Immature natural killer cell (primary cell): ENCODE results near the gene TLN1. TPM values are rescaled to one million over a fixed set of nuclear protein-coding genes. Genes with fewer than 3 reads are reported as not detected.

Experiments used
- DNase-seq, 3 donors: peaks; one replicate each; pipeline ENCODE4 v3.0.0; 2022; ENCODE audit warnings: mixed read lengths in 1 of 3
- H3K27ac Mint-ChIP-seq, 6 donors: one replicate each; pipeline ENCODE4 v1.8.0; 2020; ENCODE audit warnings: mixed read lengths in 6 of 6, mild to moderate bottlenecking in 5 of 6, inconsistent platforms in 4 of 6, moderate library complexity in 3 of 6
- H3K27me3 Mint-ChIP-seq, 3 donors: one replicate each; pipeline ENCODE4 v1.8.0; 2020 to 2021; ENCODE audit warnings: low read depth in 3 of 3, mild to moderate bottlenecking in 3 of 3, mixed read lengths in 3 of 3, moderate library complexity in 3 of 3, inconsistent platforms in 1 of 3
- H3K36me3 Mint-ChIP-seq, 3 donors: one replicate each; pipeline ENCODE4 v1.8.0; 2020; ENCODE audit warnings: mixed read lengths in 3 of 3, inconsistent platforms in 2 of 3, mild to moderate bottlenecking in 2 of 3
- H3K4me1 Mint-ChIP-seq, 2 donors: one replicate each; pipeline ENCODE4 v1.8.0; 2020; ENCODE audit warnings: inconsistent platforms in 2 of 2, mild to moderate bottlenecking in 2 of 2, mixed read lengths in 2 of 2, moderate library complexity in 1 of 2
- H3K4me3 Mint-ChIP-seq, 5 donors: one replicate each; pipeline ENCODE4 v1.8.0; 2020; ENCODE audit warnings: mild to moderate bottlenecking in 5 of 5, mixed read lengths in 5 of 5, inconsistent platforms in 3 of 5, moderate library complexity in 3 of 5
- H3K9me3 Mint-ChIP-seq, 6 donors: one replicate each; pipeline ENCODE4 v1.8.0; 2020; ENCODE audit warnings: mild to moderate bottlenecking in 6 of 6, mixed read lengths in 6 of 6, inconsistent platforms in 4 of 6, moderate library complexity in 3 of 6
- polyA plus RNA-seq, 3 donors: library from polyadenylated mRNA; unstranded; fragments of 300-500 nt; fragmentation: Illumina TruSeq; gene quantifications; one replicate each; pipeline ENCODE4 v1.2.3, GENCODE V29; 2021

The TLN1 gene
- polyA plus RNA-seq, 3 donors from 2014 or later, result 21.4 to 260 (median 61.5) TPM

DNA sequence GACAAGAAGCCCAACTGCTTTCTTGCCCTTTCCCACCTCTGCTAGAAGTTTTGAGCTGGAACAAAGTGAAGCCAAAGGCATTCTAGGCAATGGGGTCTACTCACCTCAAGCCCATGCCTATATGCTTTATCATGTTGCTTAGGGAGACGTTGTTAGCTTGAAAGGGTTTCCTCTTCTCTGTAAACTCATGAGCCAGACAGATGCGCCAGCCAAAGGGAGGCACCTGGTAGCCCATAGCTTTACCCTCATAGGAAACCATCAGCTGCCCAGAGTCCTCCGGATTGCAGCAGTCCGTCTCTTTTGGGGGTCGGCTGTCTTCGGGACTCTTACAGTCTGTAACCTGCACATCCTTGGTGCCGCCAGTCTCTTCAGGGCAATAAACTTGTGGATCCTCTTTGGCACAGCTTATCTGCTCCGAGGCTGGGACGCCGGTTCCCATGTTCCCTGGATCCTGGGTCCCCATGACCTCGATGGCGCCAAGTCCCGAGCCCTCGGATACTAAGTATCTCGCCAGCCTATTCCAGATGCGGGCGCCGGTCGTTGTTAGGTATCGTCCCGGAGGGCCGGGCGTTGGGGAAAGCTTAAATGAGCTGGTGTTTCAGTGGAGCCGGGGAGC is 16.4 kb upstream of the TLN1 start:
- H3K27me3 Mint-ChIP-seq, result peaks cover 0 to 8% (median 1%) of the 10 kb centered on the region in 3 donors
- no peak for DNase-seq
- peaks cover 47 to 54% of the 10 kb centered on the region in 2 donors for H3K4me1 Mint-ChIP-seq
- H3K4me3 Mint-ChIP-seq, result peak overlapping the region; percentile 88 to 95 (median 89)
- peak overlapping the region; percentile 69 to 91 (median 90) for H3K27ac Mint-ChIP-seq
- H3K9me3 Mint-ChIP-seq, result no peaks in the 10 kb centered on the region
- H3K36me3 Mint-ChIP-seq, result peaks cover 23 to 40% (median 28%) of the 10 kb centered on the region in 3 donors

DNA sequence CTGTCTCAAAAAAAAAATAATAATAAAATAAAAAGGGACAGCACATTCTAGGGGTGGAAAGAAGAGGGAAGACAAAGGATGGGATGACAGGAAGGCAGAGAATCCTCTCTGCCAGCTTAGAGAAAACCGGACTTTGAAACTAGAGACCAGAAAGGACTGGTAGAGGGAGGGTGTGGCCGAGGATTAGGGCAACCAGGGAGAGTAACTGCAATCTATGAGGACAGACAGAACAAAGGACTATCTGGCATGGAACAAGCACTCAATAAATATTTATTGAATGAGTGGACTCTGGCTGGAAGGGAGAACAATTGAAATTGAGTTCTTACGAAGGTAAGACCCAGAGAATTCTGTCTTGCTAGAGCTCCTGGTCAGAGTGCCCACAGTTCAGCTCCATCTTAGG is 14.6 kb upstream of the TLN1 start:
- DNase-seq, result no peak
- peaks cover 19 to 40% (median 22%) of the 10 kb centered on the region in 3 donors for H3K36me3 Mint-ChIP-seq
- H3K27ac Mint-ChIP-seq, result peak overlapping the region in 3 of 6 donors; percentile 40 to 90 (median 64)
- peaks cover 0 to 8% (median 1%) of the 10 kb centered on the region in 3 donors for H3K27me3 Mint-ChIP-seq
- H3K4me3 Mint-ChIP-seq, result peak overlapping the region; percentile 88 to 95 (median 89)
- no peaks in the 10 kb centered on the region for H3K9me3 Mint-ChIP-seq
- H3K4me1 Mint-ChIP-seq, result peaks cover 54 to 71% of the 10 kb centered on the region in 2 donors

DNA sequence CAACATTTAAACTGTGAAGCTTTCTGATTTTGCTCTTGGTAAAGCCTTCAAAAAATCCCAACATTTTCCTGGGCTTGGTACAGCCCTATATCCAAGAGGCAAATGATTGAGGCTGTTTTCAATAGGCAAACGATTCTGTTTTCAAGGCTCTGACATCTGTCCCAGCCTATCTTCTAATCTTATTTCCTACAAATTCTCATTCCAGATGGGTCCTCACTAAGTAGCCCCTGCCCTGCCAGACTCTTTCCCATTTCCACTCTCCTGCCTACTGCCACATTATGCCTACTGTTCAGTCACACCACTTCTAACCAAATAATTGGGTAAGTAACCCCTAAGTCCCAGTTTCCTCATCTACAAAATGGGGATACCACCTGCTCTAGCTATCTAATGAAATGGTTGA is 13.6 kb upstream of the TLN1 start:
- H3K4me3 Mint-ChIP-seq, result peak overlapping the region in 3 of 5 donors; percentile 64 to 95 (median 89)
- H3K4me1 Mint-ChIP-seq, result peaks cover 56 to 71% of the 10 kb centered on the region in 2 donors
- peaks cover 0 to 9% (median 1%) of the 10 kb centered on the region in 3 donors for H3K27me3 Mint-ChIP-seq
- H3K9me3 Mint-ChIP-seq, result no peaks in the 10 kb centered on the region
- DNase-seq, result no peak
- H3K27ac Mint-ChIP-seq, result peak overlapping the region in 3 of 6 donors; percentile 6 to 84 (median 73)
- H3K36me3 Mint-ChIP-seq, result peaks cover 16 to 37% (median 19%) of the 10 kb centered on the region in 3 donors

GRCh38 chr9:35743880-35744518 is 12.0 kb upstream of the TLN1 start:
- no peak for DNase-seq

DNA sequence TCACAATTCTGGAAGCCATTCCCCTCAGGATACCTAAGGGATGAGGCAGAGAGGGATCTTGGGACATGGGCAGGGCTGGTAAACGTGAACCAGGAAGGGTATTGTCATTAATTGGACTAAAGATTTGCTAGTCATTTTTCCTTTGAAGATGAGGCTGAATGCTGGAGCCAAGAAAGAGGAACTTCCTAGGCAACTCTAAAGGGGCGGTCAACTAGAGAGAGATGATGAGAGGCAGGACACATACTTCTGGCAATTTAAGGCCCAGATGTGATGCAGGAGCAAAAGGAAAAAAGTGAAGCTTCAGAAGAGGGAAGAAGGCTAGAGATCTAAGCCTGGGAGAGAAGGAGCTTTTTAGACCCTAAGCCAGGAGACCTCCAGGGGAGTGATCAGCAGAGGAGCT is 11.5 kb upstream of the TLN1 start:
- Mint-ChIP-seq H3K36me3 (peaks cover 23 to 52% (median 24%) of the 10 kb centered on the region in 3 donors), H3K27ac (peak overlapping the region in 2 of 6 donors; percentile 1 to 13), H3K27me3 (peaks cover 0 to 4% (median 0%) of the 10 kb centered on the region in 3 donors), H3K4me3 (no peak overlapping the region), H3K4me1 (peaks cover 44 to 57% of the 10 kb centered on the region in 2 donors), H3K9me3 (no peaks in the 10 kb centered on the region)
- no peak for DNase-seq

More at GRCh38 chr9:35743880-35744518, 12.0 kb upstream of the TLN1 start:
- peaks cover 17 to 46% (median 24%) of the 10 kb centered on the region in 3 donors for H3K36me3 Mint-ChIP-seq
- no peak overlapping the region for H3K27ac Mint-ChIP-seq
- no peaks in the 10 kb centered on the region for H3K9me3 Mint-ChIP-seq
- peaks cover 0 to 4% (median 0%) of the 10 kb centered on the region in 3 donors for H3K27me3 Mint-ChIP-seq
- H3K4me1 Mint-ChIP-seq, result peaks cover 46 to 59% of the 10 kb centered on the region in 2 donors
- no peak overlapping the region for H3K4me3 Mint-ChIP-seq

DNA sequence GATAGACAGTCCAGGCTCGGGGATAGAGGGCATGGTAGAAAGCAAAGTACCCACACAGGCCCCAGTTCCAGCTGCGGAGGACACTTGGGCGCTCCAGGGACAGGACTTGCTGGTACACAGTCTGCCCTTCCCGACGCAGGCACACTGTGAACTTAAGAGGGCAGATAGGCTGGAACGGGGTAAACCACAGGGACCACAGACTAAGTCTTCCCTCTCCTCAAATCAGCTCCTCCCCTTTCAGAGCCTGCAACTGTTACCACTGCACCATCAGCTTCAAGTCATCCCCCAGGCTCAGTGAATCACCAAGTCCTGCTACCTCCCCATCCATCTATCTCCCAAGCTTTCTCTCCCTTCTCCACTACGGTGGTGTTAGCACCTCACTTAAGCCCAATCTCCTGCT is 9.7 kb upstream of the TLN1 start:
- peaks cover 24 to 61% (median 29%) of the 10 kb centered on the region in 3 donors for H3K36me3 Mint-ChIP-seq
- no peaks in the 10 kb centered on the region for H3K9me3 Mint-ChIP-seq
- no peak for DNase-seq
- H3K27ac Mint-ChIP-seq, result peak overlapping the region; percentile 5 to 73 (median 46)
- peaks cover 27 to 40% of the 10 kb centered on the region in 2 donors for H3K4me1 Mint-ChIP-seq
- peak overlapping the region in 2 of 5 donors; percentile 10 to 34 for H3K4me3 Mint-ChIP-seq
- peaks cover 0 to 4% (median 0%) of the 10 kb centered on the region in 3 donors for H3K27me3 Mint-ChIP-seq

- H3K4me1 Mint-ChIP-seq, result peaks cover 21 to 32% of the 10 kb centered on the region in 2 donors
- no peak for DNase-seq
- H3K9me3 Mint-ChIP-seq, result no peaks in the 10 kb centered on the region
- no peak overlapping the region for H3K27ac Mint-ChIP-seq
- no peak overlapping the region for H3K4me3 Mint-ChIP-seq
- peaks cover 19 to 64% (median 24%) of the 10 kb centered on the region in 3 donors for H3K36me3 Mint-ChIP-seq
- H3K27me3 Mint-ChIP-seq, result peaks cover 0 to 4% (median 0%) of the 10 kb centered on the region in 3 donors
Observed at GRCh38 chr9:35740243-35740642, 8.2 kb upstream of the TLN1 start.

DNA sequence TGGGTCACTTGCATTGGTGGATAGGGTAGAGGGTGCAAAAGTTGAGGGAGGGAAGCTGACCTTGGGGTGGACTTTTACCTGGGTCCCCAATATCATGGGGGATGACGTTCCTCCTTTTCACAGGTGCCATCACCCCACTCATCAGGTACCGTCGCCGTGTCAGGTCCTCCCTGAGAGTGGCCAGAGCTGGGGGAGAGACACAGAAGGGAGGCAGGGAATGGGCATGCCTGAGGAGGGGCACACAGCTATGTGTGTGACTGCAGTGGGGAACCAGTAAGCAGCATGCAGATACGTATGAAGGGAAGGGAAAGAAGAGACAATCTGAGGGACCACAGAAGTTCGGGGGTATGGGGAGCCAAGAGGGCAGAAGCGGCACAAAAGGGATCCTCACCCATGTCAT is 6.9 kb upstream of the TLN1 start:
- peaks cover 21 to 35% of the 10 kb centered on the region in 2 donors for H3K4me1 Mint-ChIP-seq
- peaks cover 0 to 1% (median 0%) of the 10 kb centered on the region in 3 donors for H3K27me3 Mint-ChIP-seq
- peaks cover 14 to 59% (median 18%) of the 10 kb centered on the region in 3 donors for H3K36me3 Mint-ChIP-seq

DNA sequence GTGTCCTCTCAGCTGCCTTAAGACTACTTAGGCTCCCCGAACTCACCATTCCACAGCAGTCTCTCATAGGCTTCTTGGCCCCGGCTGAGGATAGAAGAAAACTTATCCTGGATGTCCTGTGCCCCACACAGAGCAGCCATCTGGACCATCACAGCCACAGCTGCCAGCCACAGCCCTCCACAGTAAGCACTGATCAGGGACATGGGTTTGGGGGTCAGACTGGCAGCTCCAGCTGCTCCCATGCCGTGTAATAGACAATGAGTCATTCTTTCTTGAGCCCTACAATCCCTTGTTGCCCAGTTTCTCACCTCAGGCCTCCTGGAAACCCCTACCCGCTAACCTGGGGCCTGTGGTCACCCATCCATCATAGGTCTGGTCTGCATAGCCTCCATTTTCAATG is 6.2 kb upstream of the TLN1 start:
- peaks cover 9 to 52% (median 11%) of the 10 kb centered on the region in 3 donors for H3K36me3 Mint-ChIP-seq
- peak overlapping the region in 2 of 6 donors; percentile 23 to 37 for H3K27ac Mint-ChIP-seq

More for the DNA sequence above, 6.9 kb upstream of the TLN1 start:
- Mint-ChIP-seq H3K9me3 (no peaks in the 10 kb centered on the region), H3K4me3 (no peak overlapping the region), H3K27ac (peak overlapping the region in 1 of 6 donors; percentile 37)
- no peak for DNase-seq

GRCh38 chr9:35737143-35737542 is 5.1 kb upstream of the TLN1 start:
- Mint-ChIP-seq H3K4me3 (no peak overlapping the region), H3K36me3 (peaks cover 8 to 42% (median 9%) of the 10 kb centered on the region in 3 donors), H3K9me3 (no peaks in the 10 kb centered on the region), H3K27me3 (peaks cover 0 to 1% (median 0%) of the 10 kb centered on the region in 3 donors), H3K4me1 (peaks cover 27 to 33% of the 10 kb centered on the region in 2 donors), H3K27ac (no peak overlapping the region)
- DNase-seq, result no peak

More for the DNA sequence above, 6.2 kb upstream of the TLN1 start:
- Mint-ChIP-seq H3K9me3 (no peaks in the 10 kb centered on the region), H3K4me3 (no peak overlapping the region), H3K27me3 (peaks cover 0 to 1% (median 0%) of the 10 kb centered on the region in 3 donors), H3K4me1 (peaks cover 22 to 33% of the 10 kb centered on the region in 2 donors)
- no peak for DNase-seq

GRCh38 chr9:35736201-35736633 is 4.2 kb upstream of the TLN1 start:
- Mint-ChIP-seq H3K9me3 (no peaks in the 10 kb centered on the region), H3K36me3 (peaks cover 8 to 37% (median 9%) of the 10 kb centered on the region in 3 donors), H3K27me3 (no peaks in the 10 kb centered on the region), H3K4me1 (peaks cover 18 to 26% of the 10 kb centered on the region in 2 donors), H3K27ac (peak overlapping the region in 5 of 6 donors; percentile 40 to 50 (median 45)), H3K4me3 (no peak overlapping the region)
- DNase-seq, result peak; percentile 56 to 64 (median 56)

DNA sequence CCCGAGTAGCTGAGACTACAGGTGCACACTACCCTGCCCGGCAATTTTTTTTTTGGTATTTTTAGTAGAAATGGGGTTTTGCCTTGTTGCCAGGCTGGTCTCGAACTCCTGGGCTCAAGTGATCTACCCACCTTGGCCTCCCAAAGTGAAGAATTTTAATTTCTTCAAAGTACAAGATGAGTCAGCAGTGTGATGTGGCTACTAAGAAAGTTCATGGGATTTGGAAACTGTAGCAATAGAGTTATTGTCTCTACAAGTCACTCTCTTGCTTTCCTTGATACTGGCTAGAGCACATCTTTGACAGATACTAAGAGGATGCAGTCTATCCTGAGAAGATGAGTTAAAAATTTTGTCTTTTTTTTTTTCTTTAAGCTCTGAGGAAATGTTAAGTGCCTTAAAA is 2.1 kb upstream of the TLN1 start:
- DNase-seq, result no peak
- peak overlapping the region in 1 of 5 donors; percentile 25 for H3K4me3 Mint-ChIP-seq
- peak overlapping the region in 1 of 6 donors; percentile 68 for H3K27ac Mint-ChIP-seq
- peaks cover 5 to 30% (median 7%) of the 10 kb centered on the region in 3 donors for H3K36me3 Mint-ChIP-seq
- no peaks in the 10 kb centered on the region for H3K27me3 Mint-ChIP-seq
- no peaks in the 10 kb centered on the region for H3K9me3 Mint-ChIP-seq
- H3K4me1 Mint-ChIP-seq, result peaks cover 18 to 26% of the 10 kb centered on the region in 2 donors

DNA sequence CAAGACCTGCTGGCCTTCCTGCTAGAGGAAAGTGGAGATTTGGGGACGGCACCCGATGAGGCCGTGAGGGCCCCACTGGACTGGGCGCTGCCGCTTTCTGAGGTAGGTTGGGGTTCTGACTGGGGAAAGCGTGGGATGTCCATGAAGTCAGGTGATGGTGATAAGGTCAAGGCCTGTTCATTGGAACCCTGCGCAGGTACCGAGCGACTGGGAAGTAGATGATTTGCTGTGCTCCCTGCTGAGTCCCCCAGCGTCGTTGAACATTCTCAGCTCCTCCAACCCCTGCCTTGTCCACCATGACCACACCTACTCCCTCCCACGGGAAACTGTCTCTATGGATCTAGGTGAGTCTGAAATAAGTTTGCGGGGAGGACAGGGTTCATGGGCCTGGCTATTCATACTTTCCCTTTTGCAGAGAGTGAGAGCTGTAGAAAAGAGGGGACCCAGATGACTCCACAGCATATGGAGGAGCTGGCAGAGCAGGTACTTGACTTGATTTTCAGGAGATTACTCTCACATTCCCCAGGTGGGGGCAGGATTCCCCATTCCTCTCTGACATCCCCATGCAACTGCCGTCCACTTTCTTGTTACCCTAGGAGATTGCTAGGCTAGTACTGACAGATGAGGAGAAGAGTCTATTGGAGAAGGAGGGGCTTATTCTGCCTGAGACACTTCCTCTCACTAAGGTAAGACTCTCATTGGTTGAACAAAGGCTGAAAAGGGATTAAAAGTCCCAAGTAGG is 976 bp upstream of the TLN1 start:
- Mint-ChIP-seq H3K9me3 (no peaks in the 10 kb centered on the region), H3K36me3 (peaks cover 0 to 19% (median 5%) of the 10 kb centered on the region in 3 donors), H3K4me3 (peak overlapping the region in 2 of 5 donors; percentile 92 to 96), H3K27ac (peak overlapping the region in 4 of 6 donors; percentile 94 to 96 (median 94)), H3K27me3 (no peaks in the 10 kb centered on the region), H3K4me1 (peaks cover 18 to 26% of the 10 kb centered on the region in 2 donors)
- DNase-seq, result no peak
